ENCODE data around the gene MYOC.
"Not testable (repeated sequence)": the region's sequence is repeated elsewhere in the genome, so short reads cannot be mapped to it uniquely, and the experiment has no call there.

Gene MYOC

GRCh38 chr1:171666114-171666769 lies 13.8 kb upstream of the MYOC start:
- H3K9me3 ChIP-seq (ENCODE audit: control insufficient read depth, low read length): no peaks in the 10 kb centered on the region
- H3K4me1 ChIP-seq (ENCODE audit: control insufficient read depth, insufficient read depth, low read length, poor library complexity, severe bottlenecking): no peaks in the 10 kb centered on the region
- no peaks in the 10 kb centered on the region for H3K36me3 ChIP-seq (ENCODE audit: control insufficient read depth, insufficient read depth, low read length)
- no peak for DNase-seq
- H3K27ac ChIP-seq (ENCODE audit: insufficient read depth, low read length, poor library complexity, severe bottlenecking): no peak overlapping the region
- H3K27me3 ChIP-seq (replicated peaks; ENCODE audit: control insufficient read depth, insufficient read depth, low read length, poor library complexity, severe bottlenecking): no peaks in the 10 kb centered on the region
- no peak overlapping the region for H3K4me3 ChIP-seq (ENCODE audit: insufficient read depth, low read depth, low read length, poor library complexity, severe bottlenecking)

- no peak for DNase-seq
- Histone ChIP-seq H3K27ac (ENCODE audit: insufficient read depth, low read length, poor library complexity, severe bottlenecking) (no peak overlapping the region), H3K36me3 (ENCODE audit: control insufficient read depth, insufficient read depth, low read length) (no peaks in the 10 kb centered on the region), H3K27me3 (replicated peaks; ENCODE audit: control insufficient read depth, insufficient read depth, low read length, poor library complexity, severe bottlenecking) (no peaks in the 10 kb centered on the region), H3K9me3 (ENCODE audit: control insufficient read depth, low read length) (no peaks in the 10 kb centered on the region), H3K4me3 (ENCODE audit: insufficient read depth, low read depth, low read length, poor library complexity, severe bottlenecking) (no peak overlapping the region), H3K4me1 (ENCODE audit: control insufficient read depth, insufficient read depth, low read length, poor library complexity, severe bottlenecking) (no peaks in the 10 kb centered on the region)
These were observed 12.5 kb upstream of the MYOC start for GRCh38 chr1:171664976-171665375.

GRCh38 chr1:171663854-171664575 lies 11.5 kb upstream of the MYOC start:
- no peaks in the 10 kb centered on the region for H3K27me3 ChIP-seq (replicated peaks; ENCODE audit: control insufficient read depth, insufficient read depth, low read length, poor library complexity, severe bottlenecking)
- no peak for DNase-seq
- H3K27ac ChIP-seq (ENCODE audit: insufficient read depth, low read length, poor library complexity, severe bottlenecking): no peak overlapping the region
- no peak overlapping the region for H3K4me3 ChIP-seq (ENCODE audit: insufficient read depth, low read depth, low read length, poor library complexity, severe bottlenecking)
- H3K4me1 ChIP-seq (ENCODE audit: control insufficient read depth, insufficient read depth, low read length, poor library complexity, severe bottlenecking): no peaks in the 10 kb centered on the region
- no peaks in the 10 kb centered on the region for H3K9me3 ChIP-seq (ENCODE audit: control insufficient read depth, low read length)
- no peaks in the 10 kb centered on the region for H3K36me3 ChIP-seq (ENCODE audit: control insufficient read depth, insufficient read depth, low read length)

- Histone ChIP-seq H3K27me3 (replicated peaks; ENCODE audit: control insufficient read depth, insufficient read depth, low read length, poor library complexity, severe bottlenecking) (no peaks in the 10 kb centered on the region), H3K27ac (ENCODE audit: insufficient read depth, low read length, poor library complexity, severe bottlenecking) (no peak overlapping the region)
- DNase-seq: no peak
These were observed 10.8 kb upstream of the MYOC start for GRCh38 chr1:171663036-171663853.

GRCh38 chr1:171661076-171661650 lies 8.7 kb upstream of the MYOC start:
- Histone ChIP-seq H3K36me3 (ENCODE audit: control insufficient read depth, insufficient read depth, low read length) (no peaks in the 10 kb centered on the region), H3K4me3 (ENCODE audit: insufficient read depth, low read depth, low read length, poor library complexity, severe bottlenecking) (no peak overlapping the region), H3K27ac (ENCODE audit: insufficient read depth, low read length, poor library complexity, severe bottlenecking) (no peak overlapping the region), H3K9me3 (ENCODE audit: control insufficient read depth, low read length) (no peaks in the 10 kb centered on the region), H3K4me1 (ENCODE audit: control insufficient read depth, insufficient read depth, low read length, poor library complexity, severe bottlenecking) (no peaks in the 10 kb centered on the region), H3K27me3 (replicated peaks; ENCODE audit: control insufficient read depth, insufficient read depth, low read length, poor library complexity, severe bottlenecking) (no peaks in the 10 kb centered on the region)
- no peak for DNase-seq

More at GRCh38 chr1:171663036-171663853, 10.8 kb upstream of the MYOC start:
- Histone ChIP-seq H3K36me3 (ENCODE audit: control insufficient read depth, insufficient read depth, low read length) (no peaks in the 10 kb centered on the region), H3K4me1 (ENCODE audit: control insufficient read depth, insufficient read depth, low read length, poor library complexity, severe bottlenecking) (no peaks in the 10 kb centered on the region), H3K9me3 (ENCODE audit: control insufficient read depth, low read length) (no peaks in the 10 kb centered on the region), H3K4me3 (ENCODE audit: insufficient read depth, low read depth, low read length, poor library complexity, severe bottlenecking) (no peak overlapping the region)

GRCh38 chr1:171656206-171656605 lies 3.7 kb upstream of the MYOC start:
- H3K4me3 ChIP-seq (ENCODE audit: insufficient read depth, low read depth, low read length, poor library complexity, severe bottlenecking); H3K4me1 ChIP-seq (ENCODE audit: control insufficient read depth, insufficient read depth, low read length, poor library complexity, severe bottlenecking); H3K27ac ChIP-seq (ENCODE audit: insufficient read depth, low read length, poor library complexity, severe bottlenecking); H3K27me3 ChIP-seq (replicated peaks; ENCODE audit: control insufficient read depth, insufficient read depth, low read length, poor library complexity, severe bottlenecking); DNase-seq; H3K9me3 ChIP-seq (ENCODE audit: control insufficient read depth, low read length); H3K36me3 ChIP-seq (ENCODE audit: control insufficient read depth, insufficient read depth, low read length): not testable (repeated sequence)

GRCh38 chr1:171655746-171656116 lies 3.2 kb upstream of the MYOC start:
- H3K4me3 ChIP-seq (ENCODE audit: insufficient read depth, low read depth, low read length, poor library complexity, severe bottlenecking): no peak overlapping the region
- H3K36me3 ChIP-seq (ENCODE audit: control insufficient read depth, insufficient read depth, low read length): no peaks in the 10 kb centered on the region
- H3K27me3 ChIP-seq (replicated peaks; ENCODE audit: control insufficient read depth, insufficient read depth, low read length, poor library complexity, severe bottlenecking): no peaks in the 10 kb centered on the region
- no peak for DNase-seq
- no peak overlapping the region for H3K27ac ChIP-seq (ENCODE audit: insufficient read depth, low read length, poor library complexity, severe bottlenecking)
- no peaks in the 10 kb centered on the region for H3K9me3 ChIP-seq (ENCODE audit: control insufficient read depth, low read length)
- peaks cover 5% of the 10 kb centered on the region for H3K4me1 ChIP-seq (ENCODE audit: control insufficient read depth, insufficient read depth, low read length, poor library complexity, severe bottlenecking)

- Histone ChIP-seq H3K27me3 (replicated peaks; ENCODE audit: control insufficient read depth, insufficient read depth, low read length, poor library complexity, severe bottlenecking) (no peaks in the 10 kb centered on the region), H3K9me3 (ENCODE audit: control insufficient read depth, low read length) (no peaks in the 10 kb centered on the region), H3K4me3 (ENCODE audit: insufficient read depth, low read depth, low read length, poor library complexity, severe bottlenecking) (no peak overlapping the region), H3K27ac (ENCODE audit: insufficient read depth, low read length, poor library complexity, severe bottlenecking) (no peak overlapping the region), H3K36me3 (ENCODE audit: control insufficient read depth, insufficient read depth, low read length) (no peaks in the 10 kb centered on the region), H3K4me1 (ENCODE audit: control insufficient read depth, insufficient read depth, low read length, poor library complexity, severe bottlenecking) (peaks cover 5% of the 10 kb centered on the region)
- DNase-seq: peak; percentile 9 to 47 (median 11)
These were observed 2.7 kb upstream of the MYOC start for GRCh38 chr1:171654942-171655745.

- peaks cover 5% of the 10 kb centered on the region for H3K4me1 ChIP-seq (ENCODE audit: control insufficient read depth, insufficient read depth, low read length, poor library complexity, severe bottlenecking)
- no peak overlapping the region for H3K27ac ChIP-seq (ENCODE audit: insufficient read depth, low read length, poor library complexity, severe bottlenecking)
- no peaks in the 10 kb centered on the region for H3K9me3 ChIP-seq (ENCODE audit: control insufficient read depth, low read length)
- no peaks in the 10 kb centered on the region for H3K27me3 ChIP-seq (replicated peaks; ENCODE audit: control insufficient read depth, insufficient read depth, low read length, poor library complexity, severe bottlenecking)
- H3K36me3 ChIP-seq (ENCODE audit: control insufficient read depth, insufficient read depth, low read length): no peaks in the 10 kb centered on the region
- no peak overlapping the region for H3K4me3 ChIP-seq (ENCODE audit: insufficient read depth, low read depth, low read length, poor library complexity, severe bottlenecking)
- no peak for DNase-seq
These were observed 1.9 kb upstream of the MYOC start for GRCh38 chr1:171654201-171654941.
